Endothelial cell of umbilical vein (primary cell): ENCODE measurements around the gene C5orf15. TPM values are rescaled to one million over a fixed set of nuclear protein-coding genes. Genes with fewer than 3 reads are reported as not detected.

Experiments
- BruUV-seq: library from RNA; stranded (reverse); fragments of 400-500 nt; replicated peaks from 2 replicates; lab custom pipeline; 2021; lab: Mats Ljungman, UMichigan
- CTCF ChIA-PET: fragments of 300-600, 350-600 bp; sonication (Branson Sonifier 250); formaldehyde crosslinking; loops from one replicate; lab custom pipeline; 2021; ENCODE audit warnings: antibody characterized with exemption, inconsistent platforms; lab: Charles Lee
- POLR2A ChIA-PET: fragments of 300-600, 350-600 bp; sonication (Branson Sonifier 250); formaldehyde crosslinking; loops from one replicate; lab custom pipeline; 2021; ENCODE audit warnings: antibody characterized with exemption, inconsistent platforms; lab: Charles Lee
- DNase-seq: peaks from one replicate; pipeline ENCODE4 v3.0.0-alpha.2; 2011; ENCODE audit warnings: low read depth, low spot score
- FAIRE-seq: peaks from 2 replicates; lab custom pipeline; 2011; peaks lifted over from hg19 to GRCh38; lab: Jason Lieb, UNC
- H2AFZ ChIP-seq: 2 replicates; pipeline ENCODE4 v1.6.0; 2012; ENCODE audit warnings: low read depth, low read length, control low read depth, inconsistent platforms
- H3K27ac ChIP-seq: 2 replicates; pipeline ENCODE4 v1.5.1; 2011; ENCODE audit warnings: low read depth, mild to moderate bottlenecking, control low read depth, low read length, moderate library complexity; ENCODE audit not compliant: insufficient read depth
- H3K27me3 ChIP-seq, 2 experiments: 2 replicates each; pipeline versions ENCODE4 v1.6.0 to v1.6.1; 2011; ENCODE audit warnings: low read length in 2 of 2, mixed read lengths in 1 of 2; ENCODE audit not compliant: control insufficient read depth in 2 of 2, insufficient read depth in 2 of 2
- H3K36me3 ChIP-seq, 2 experiments: 2 replicates in 1 of 2; 3 replicates in 1 of 2; pipeline ENCODE4 v1.5.1; 2011; ENCODE audit warnings: low read length in 2 of 2, mild to moderate bottlenecking in 1 of 2, moderate library complexity in 1 of 2; ENCODE audit not compliant: control insufficient read depth in 2 of 2, insufficient read depth in 2 of 2; ENCODE audit errors: extremely low read depth in 1 of 2
- H3K4me1 ChIP-seq: 3 replicates; pipeline ENCODE4 v1.5.1; 2011; ENCODE audit warnings: mild to moderate bottlenecking, low read length; ENCODE audit not compliant: control insufficient read depth, insufficient read depth; ENCODE audit errors: extremely low read depth
- H3K4me2 ChIP-seq: 2 replicates; pipeline ENCODE4 v1.6.1; 2011; ENCODE audit warnings: low read length, control low read depth, mixed read lengths; ENCODE audit not compliant: insufficient read depth
- H3K4me3 ChIP-seq, 3 experiments: fragments of 200-600 bp in 1 of 3; sonication (generic), shearing (Covaris generic) in 1 of 3; replicated peaks in 1 of 3; 2 replicates each; pipeline ENCODE4 v1.5.1; 2011 to 2016; ENCODE audit warnings: control low read depth in 3 of 3, low read length in 3 of 3, mild to moderate bottlenecking in 2 of 3, inconsistent platforms in 1 of 3, low read depth in 1 of 3, moderate library complexity in 1 of 3; ENCODE audit not compliant: insufficient read depth in 1 of 3
- H3K79me2 ChIP-seq: 2 replicates; pipeline ENCODE4 v1.6.0; 2012; ENCODE audit warnings: low read length, inconsistent platforms; ENCODE audit not compliant: control insufficient read depth, insufficient read depth
- H3K9ac ChIP-seq: replicated peaks from 2 replicates; pipeline ENCODE3; 2011; ENCODE audit warnings: low read length, control low read depth; ENCODE audit not compliant: insufficient read depth; ENCODE audit errors: extremely low read depth
- H3K9me1 ChIP-seq: replicated peaks from 3 replicates; pipeline ENCODE4 v1.6.0; 2011; ENCODE audit warnings: mild to moderate bottlenecking, low read length; ENCODE audit not compliant: control insufficient read depth, insufficient read depth; ENCODE audit errors: extremely low read depth
- H3K9me3 ChIP-seq: replicated peaks from 2 replicates; pipeline ENCODE4 v1.5.1; 2012; ENCODE audit warnings: low read length, inconsistent platforms; ENCODE audit not compliant: control insufficient read depth, insufficient read depth
- H4K20me1 ChIP-seq: replicated peaks from 2 replicates; pipeline ENCODE3; 2011; ENCODE audit warnings: mild to moderate bottlenecking, low read length; ENCODE audit not compliant: control insufficient read depth, insufficient read depth; ENCODE audit errors: extremely low read depth
- CTCF ChIP-seq, 2 donors: IDR thresholded peaks; 1 replicate in 1 of 2; 2 replicates in 1 of 2; pipeline ENCODE4 v1.5.1; 2011; ENCODE audit warnings: low read length in 2 of 2, mild to moderate bottlenecking in 2 of 2, moderate library complexity in 2 of 2, control low read depth in 1 of 2, inconsistent platforms in 1 of 2, low read depth in 1 of 2; ENCODE audit not compliant: insufficient read depth in 1 of 2; ENCODE audit errors: extremely low read depth in 1 of 2
- EZH2 ChIP-seq: IDR thresholded peaks from 2 replicates; pipeline ENCODE4 v1.6.1; 2012; ENCODE audit warnings: borderline replicate concordance, low read depth, mild to moderate bottlenecking, moderate library complexity, low read length, inconsistent platforms; ENCODE audit not compliant: severe bottlenecking
- FOS ChIP-seq: IDR thresholded peaks from 2 replicates; pipeline ENCODE4 v1.6.1; 2011; ENCODE audit warnings: mild to moderate bottlenecking, low read length, moderate library complexity, borderline replicate concordance; ENCODE audit not compliant: insufficient read depth
- GATA2 ChIP-seq: IDR thresholded peaks from 2 replicates; pipeline ENCODE4 v1.7.0; 2011; ENCODE audit warnings: low read depth, mild to moderate bottlenecking, moderate library complexity, mixed read lengths, low read length; ENCODE audit not compliant: insufficient read length, insufficient read depth
- JUN ChIP-seq: IDR thresholded peaks from 2 replicates; pipeline ENCODE4 v1.6.1; 2011; ENCODE audit warnings: borderline replicate concordance, low read depth; ENCODE audit not compliant: insufficient read length, insufficient read depth
- MAX ChIP-seq: IDR thresholded peaks from 2 replicates; pipeline ENCODE4 v1.6.1; 2011; ENCODE audit not compliant: insufficient read depth, insufficient read length
- MYC ChIP-seq: IDR thresholded peaks from one replicate; pipeline ENCODE4 v1.6.1; 2011; ENCODE audit warnings: mild to moderate bottlenecking, low read depth, low read length
- POLR2A ChIP-seq: IDR thresholded peaks from 2 replicates; pipeline ENCODE4 v1.6.1; 2012; ENCODE audit warnings: low read depth, mild to moderate bottlenecking, control low read depth, low read length
- POLR2AphosphoS5 ChIP-seq: IDR thresholded peaks from 2 replicates; pipeline ENCODE4 v1.6.1; 2012; ENCODE audit warnings: low read depth, mild to moderate bottlenecking, control low read depth, low read length, moderate library complexity; ENCODE audit not compliant: insufficient read depth
- dilution Hi-C: fragments of 300-500 bp; cut with MboI; formaldehyde crosslinking; loops from one replicate; pipeline ENCODE4 v1.15.0; 2019; ENCODE audit warnings: low sequenced_read_pairs; ENCODE audit not compliant: extremely low pct_ligation_motif_present
- intact Hi-C: fragments of 100-400 bp; cut with micrococcal nuclease; formaldehyde crosslinking; loops from one replicate; pipeline ENCODE4 v1.10.0; 2022
- polyA plus RNA-seq, 4 experiments: library from polyadenylated mRNA; depleted of rRNA in 3 of 4; stranded (reverse) in 3 of 4; unstranded in 1 of 4; fragments of >200 nt; gene quantifications; 2 replicates each; pipeline versions ENCODE4 v1.2.1 to v1.2.3, GENCODE V29; 2011 to 2012; ENCODE audit warnings: missing spikeins in 1 of 4
- total RNA-seq: library from RNA; stranded (reverse); gene quantifications from 2 replicates; pipeline ENCODE4 v1.2.3, GENCODE V29; 2021

C5orf15 gene
- total and polyA plus RNA-seq, 2 donors (not counting 3 experiments of a cell fraction or from before 2014, with no cell fraction given): 25.3 to 45.4 TPM

GRCh38 chr5:133907075-133907474 is 61.4 kb downstream of the C5orf15 start:
- FAIRE-seq: no peak
- H3K27me3 ChIP-seq: no peaks in the 10 kb centered on the region
- intact Hi-C loops: no loop called here

More at GRCh38 chr5:133907075-133907474, 61.4 kb downstream of the C5orf15 start:
- H4K20me1 ChIP-seq: no peaks in the 10 kb centered on the region
- no peak overlapping the region for H3K4me2 ChIP-seq
- H3K9ac ChIP-seq: no peak overlapping the region
- no TSS peak for BruUV-seq
- ChIA-PET POLR2A (no interaction called here), CTCF (interaction anchor here (1.7 kb wide), 1 partner anchor 484 kb away, joined by 3 read pairs; no protein-coding TSS in a partner anchor)
- no peaks in the 10 kb centered on the region for H3K9me3 ChIP-seq
- H3K9me1 ChIP-seq: no peaks in the 10 kb centered on the region
- dilution Hi-C loops: no loop called here
- H3K27ac ChIP-seq: no peak overlapping the region
- H3K36me3 ChIP-seq: no peaks in the 10 kb centered on the region
- TF ChIP-seq MYC (no peak), JUN (no peak), EZH2 (no peak), CTCF (IDR thresholded peaks at IDR 0.05; ENCODE audit: extremely low read depth in 1 of 2, insufficient read depth in 1 of 2, low read depth in 1 of 2, low read length in 2 of 2) (no peak), POLR2A (no peak), GATA2 (no peak), MAX (no peak), POLR2AphosphoS5 (no peak), FOS (no peak)
- DNase-seq: no peak
- H3K4me1 ChIP-seq: no peaks in the 10 kb centered on the region
- no peaks in the 10 kb centered on the region for H3K79me2 ChIP-seq
- no peak overlapping the region for H2AFZ ChIP-seq
- no peak overlapping the region for H3K4me3 ChIP-seq
